SU-DHL-6 (cell line): ENCODE measurements around the gene SDHAF1.
A peak's percentile ranks its signal among the peaks of the same experiment; 100 is the strongest.

Experiments
- H2AFZ ChIP-seq: fragments of 200-600 bp; sonication (generic); 2 replicates; pipeline ENCODE4 v1.6.1; 2014; ENCODE audit warnings: low read depth, mild to moderate bottlenecking, moderate library complexity, mixed read lengths, antibody characterized with exemption, low read length; ENCODE audit not compliant: severe bottlenecking
- H3F3A ChIP-seq: fragments of 200-600 bp; shearing (Covaris generic); 2 replicates; pipeline ENCODE4 v1.6.0; 2016; ENCODE audit warnings: antibody characterized with exemption, mild to moderate bottlenecking; ENCODE audit not compliant: insufficient read depth
- H3K27ac ChIP-seq: fragments of 200-600 bp; sonication (generic); 2 replicates; pipeline ENCODE4 v1.5.1; 2016; ENCODE audit warnings: low read depth, mild to moderate bottlenecking, low read length, moderate library complexity, mixed read lengths
- H3K27me3 ChIP-seq: fragments of 200-600 bp; sonication (generic), shearing (Covaris generic); 2 replicates; pipeline ENCODE4 v1.6.0; 2014; ENCODE audit warnings: mild to moderate bottlenecking, low read length
- H3K36me3 ChIP-seq: fragments of 200-600 bp; sonication (generic); 2 replicates; pipeline ENCODE4 v1.6.1; 2014; ENCODE audit warnings: mild to moderate bottlenecking, low read length, mixed read lengths
- H3K4me2 ChIP-seq: fragments of 300-600, 200-600 bp; shearing (Covaris generic), sonication (generic); 2 replicates; pipeline ENCODE4 v1.6.0; 2014; ENCODE audit warnings: low read length, low read depth, mild to moderate bottlenecking; ENCODE audit not compliant: poor library complexity, severe bottlenecking
- H3K4me3 ChIP-seq: fragments of 200-600 bp; sonication (generic); 2 replicates; pipeline ENCODE4 v1.5.1; 2014; ENCODE audit warnings: antibody characterized with exemption, low read length, mild to moderate bottlenecking, mixed read lengths; ENCODE audit not compliant: insufficient read depth, poor library complexity, severe bottlenecking
- H3K79me2 ChIP-seq: fragments of 200-600 bp; sonication (generic); 2 replicates; pipeline ENCODE4 v1.6.1; 2014; ENCODE audit warnings: mild to moderate bottlenecking, low read length, moderate library complexity; ENCODE audit not compliant: insufficient read depth
- H3K9ac ChIP-seq: fragments of 200-600 bp; sonication (generic); 2 replicates; pipeline ENCODE4 v1.7.0; 2014; ENCODE audit warnings: mild to moderate bottlenecking, low read length
- H3K9me2 ChIP-seq: fragments of 200-600 bp; sonication (generic); replicated peaks from 2 replicates; pipeline ENCODE4 v1.6.1; 2014; ENCODE audit warnings: low read length; ENCODE audit not compliant: insufficient read depth
- H3K9me3 ChIP-seq: fragments of 200-600 bp; sonication (generic); 2 replicates; pipeline ENCODE4 v1.6.1; 2014; ENCODE audit warnings: low read length, mixed read lengths; ENCODE audit not compliant: insufficient read depth
- H4K20me1 ChIP-seq: fragments of 200-600 bp; sonication (generic); 2 replicates; pipeline ENCODE4 v1.6.1; 2014; ENCODE audit warnings: low read depth, mild to moderate bottlenecking, antibody characterized with exemption, low read length, moderate library complexity, mixed read lengths
- CTCF ChIP-seq: fragments of 200-600 bp; sonication (generic); IDR thresholded peaks from one replicate; pipeline ENCODE4 v1.5.1; 2017; ENCODE audit warnings: antibody characterized with exemption, mild to moderate bottlenecking, low read length, moderate library complexity; ENCODE audit not compliant: insufficient read depth, poor library complexity, severe bottlenecking
- EZH2phosphoT487 ChIP-seq: fragments of 200-600 bp; sonication (generic), shearing (Covaris generic); conservative IDR thresholded peaks from 2 replicates; pipeline ENCODE4 v1.6.1; 2018; ENCODE audit warnings: mild to moderate bottlenecking, antibody characterized with exemption, low read length, moderate library complexity, mixed read lengths

The SDHAF1 gene

GRCh38 chr19:36001605-36002004 lies 6.6 kb downstream of the SDHAF1 start:
- no peak overlapping the region for H3K4me2 ChIP-seq
- peaks cover 23% of the 10 kb centered on the region for H3K79me2 ChIP-seq
- H3K27me3 ChIP-seq: no peaks in the 10 kb centered on the region
- no peaks in the 10 kb centered on the region for H4K20me1 ChIP-seq
- H2AFZ ChIP-seq: no peak overlapping the region
- no peaks in the 10 kb centered on the region for H3K9me2 ChIP-seq
- H3K4me3 ChIP-seq: no peak overlapping the region
- no peaks in the 10 kb centered on the region for H3K9me3 ChIP-seq
- TF ChIP-seq EZH2phosphoT487: no peak
- H3K27ac ChIP-seq: no peak overlapping the region
- no peak overlapping the region for H3K9ac ChIP-seq
- H3F3A ChIP-seq: peaks cover 5% of the 10 kb centered on the region; the same call in 1 of the 2 replicates
- H3K36me3 ChIP-seq: no peaks in the 10 kb centered on the region

- no peak for TF ChIP-seq EZH2phosphoT487
- no peak for TF ChIP-seq CTCF
Observed at GRCh38 chr19:36003284-36003683, 8.3 kb downstream of the SDHAF1 start.

GRCh38 chr19:36006955-36007354 lies 12.0 kb downstream of the SDHAF1 start:
- H3K4me3 ChIP-seq: no peak overlapping the region
- H3K9me3 ChIP-seq: no peaks in the 10 kb centered on the region
- H3K9ac ChIP-seq: no peak overlapping the region
- H3K9me2 ChIP-seq: no peaks in the 10 kb centered on the region
- no peaks in the 10 kb centered on the region for H3F3A ChIP-seq
- no peak overlapping the region for H3K27ac ChIP-seq
- no peaks in the 10 kb centered on the region for H4K20me1 ChIP-seq
- H3K4me2 ChIP-seq: no peak overlapping the region
- H3K36me3 ChIP-seq: no peaks in the 10 kb centered on the region
- no peak overlapping the region for H2AFZ ChIP-seq
- H3K27me3 ChIP-seq: no peaks in the 10 kb centered on the region
- no peaks in the 10 kb centered on the region for H3K79me2 ChIP-seq
- TF ChIP-seq CTCF (no peak), EZH2phosphoT487 (no peak)

More at GRCh38 chr19:36003284-36003683, 8.3 kb downstream of the SDHAF1 start:
- Histone ChIP-seq H3K9ac (no peak overlapping the region), H3F3A (peaks cover 5% of the 10 kb centered on the region; the same call in 1 of the 2 replicates), H3K36me3 (no peaks in the 10 kb centered on the region), H3K27ac (no peak overlapping the region), H3K9me3 (no peaks in the 10 kb centered on the region), H3K79me2 (peaks cover 14% of the 10 kb centered on the region), H3K4me2 (no peak overlapping the region), H3K4me3 (no peak overlapping the region), H2AFZ (no peak overlapping the region), H3K9me2 (no peaks in the 10 kb centered on the region), H3K27me3 (no peaks in the 10 kb centered on the region), H4K20me1 (no peaks in the 10 kb centered on the region)

GRCh38 chr19:36008336-36008978 lies 13.5 kb downstream of the SDHAF1 start, which contains the start of gene SYNE4:
SYNE4 (minus strand) TSS chr19:36008813; CDS start chr19:36008681, 132 bp downstream.
- Histone ChIP-seq H3K79me2 (peaks cover under 1% of the 10 kb centered on the region; the same call in 1 of the 2 replicates), H4K20me1 (no peaks in the 10 kb centered on the region), H3F3A (peaks cover 7% of the 10 kb centered on the region; the same call in 1 of the 2 replicates), H3K4me3 (peak within 1 kb of the TSS; percentile 43), H3K27me3 (no peaks in the 10 kb centered on the region), H3K9me3 (no peaks in the 10 kb centered on the region), H2AFZ (no peak within 1 kb of the TSS), H3K9me2 (no peaks in the 10 kb centered on the region), H3K4me2 (peak within 1 kb of the TSS; percentile 41), H3K9ac (peak within 1 kb of the TSS; percentile 51), H3K36me3 (no peaks in the 10 kb centered on the region), H3K27ac (no peak within 1 kb of the TSS)
- no peak for TF ChIP-seq EZH2phosphoT487
- TF ChIP-seq CTCF: no peak
